ENCODE data around the gene NR6A1. TPM values are rescaled to one million over a fixed set of nuclear protein-coding genes. Genes with fewer than 3 reads are reported as not detected.

The NR6A1 gene
- polyA plus RNA-seq, 1 donor from 2014 or later: 4.3 TPM

DNA sequence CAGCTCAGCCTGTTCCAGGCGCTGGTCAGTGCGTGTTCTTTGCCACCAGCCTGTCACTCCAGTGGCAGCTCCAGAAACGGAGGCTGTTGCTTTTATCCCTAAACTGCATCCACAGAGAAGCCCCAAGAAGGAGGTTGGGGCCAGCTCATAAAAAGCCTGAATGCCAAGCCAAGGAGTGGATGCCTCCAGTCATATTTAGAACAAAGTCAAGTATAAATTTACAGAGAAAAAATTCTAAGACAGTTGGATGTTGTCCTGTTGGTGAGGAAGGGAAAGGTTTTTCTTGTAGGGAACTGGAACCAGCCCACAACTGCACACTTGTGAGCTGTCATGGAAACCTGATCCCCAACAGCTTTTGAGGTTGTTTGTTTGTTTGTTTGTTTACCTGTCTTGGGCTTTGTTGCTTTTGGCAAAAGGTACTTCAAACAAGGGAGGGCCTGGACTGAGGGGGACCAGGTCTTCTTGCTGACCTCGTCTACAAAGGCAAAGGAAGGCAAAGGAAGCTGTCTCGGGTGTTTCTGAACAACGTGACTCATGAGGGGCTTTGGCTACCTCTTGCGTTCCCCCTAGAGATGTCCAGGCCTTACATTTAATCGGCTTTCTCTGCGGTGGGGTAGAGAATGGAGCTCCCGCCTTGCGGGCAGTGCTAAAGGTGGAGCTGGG, 42.5 kb upstream of the NR6A1 start:
- Histone ChIP-seq H3K4me2 (ENCODE audit: low read length) (no peak overlapping the region), H2AFZ (ENCODE audit: low read depth, low read length) (no peak overlapping the region)

DNA sequence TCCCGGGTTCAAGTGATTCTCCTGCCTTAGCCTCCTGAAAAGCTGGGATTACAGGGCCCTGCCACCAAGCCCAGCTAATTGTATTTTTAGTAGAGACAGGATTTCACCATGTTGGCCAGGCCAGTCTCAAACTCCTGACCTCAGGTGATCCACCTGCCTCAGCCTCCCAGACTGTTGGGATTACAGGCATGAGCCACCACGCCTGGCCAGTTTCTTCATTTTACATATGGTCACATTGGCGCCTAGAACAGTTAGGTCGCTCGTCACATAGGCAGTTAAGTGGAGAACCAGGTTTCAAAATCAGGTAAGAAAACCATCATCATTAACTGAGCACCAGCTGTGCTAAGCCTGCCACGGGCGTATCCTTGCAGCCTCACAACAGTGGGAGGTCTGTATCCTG, 41.9 kb upstream of the NR6A1 start:
- Histone ChIP-seq H3K4me2 (ENCODE audit: low read length) (no peak overlapping the region), H3K36me3 (ENCODE audit: insufficient read depth, low read length) (no peaks in the 10 kb centered on the region), H3K27ac (ENCODE audit: low read length) (no peak overlapping the region)

More for the DNA sequence above, 42.5 kb upstream of the NR6A1 start:
- no peak overlapping the region for H3K9ac ChIP-seq (ENCODE audit: low read length)
- H3K79me2 ChIP-seq (replicated peaks; ENCODE audit: insufficient read depth, low read length): no peaks in the 10 kb centered on the region
- no peaks in the 10 kb centered on the region for H3K9me2 ChIP-seq (ENCODE audit: insufficient read depth, low read length)
- H3K27ac ChIP-seq (ENCODE audit: low read length): no peak overlapping the region
- H3K4me3 ChIP-seq (ENCODE audit: low read length): no peak overlapping the region
- H3K27me3 ChIP-seq (ENCODE audit: insufficient read depth, low read depth, low read length): no peaks in the 10 kb centered on the region
- H4K20me1 ChIP-seq (ENCODE audit: insufficient read depth): no peaks in the 10 kb centered on the region
- H3K9me3 ChIP-seq (ENCODE audit: low read length): no peaks in the 10 kb centered on the region
- no peaks in the 10 kb centered on the region for H3F3A ChIP-seq (ENCODE audit: insufficient read depth, low read length, poor library complexity, severe bottlenecking)
- TF ChIP-seq, protein P1, sequence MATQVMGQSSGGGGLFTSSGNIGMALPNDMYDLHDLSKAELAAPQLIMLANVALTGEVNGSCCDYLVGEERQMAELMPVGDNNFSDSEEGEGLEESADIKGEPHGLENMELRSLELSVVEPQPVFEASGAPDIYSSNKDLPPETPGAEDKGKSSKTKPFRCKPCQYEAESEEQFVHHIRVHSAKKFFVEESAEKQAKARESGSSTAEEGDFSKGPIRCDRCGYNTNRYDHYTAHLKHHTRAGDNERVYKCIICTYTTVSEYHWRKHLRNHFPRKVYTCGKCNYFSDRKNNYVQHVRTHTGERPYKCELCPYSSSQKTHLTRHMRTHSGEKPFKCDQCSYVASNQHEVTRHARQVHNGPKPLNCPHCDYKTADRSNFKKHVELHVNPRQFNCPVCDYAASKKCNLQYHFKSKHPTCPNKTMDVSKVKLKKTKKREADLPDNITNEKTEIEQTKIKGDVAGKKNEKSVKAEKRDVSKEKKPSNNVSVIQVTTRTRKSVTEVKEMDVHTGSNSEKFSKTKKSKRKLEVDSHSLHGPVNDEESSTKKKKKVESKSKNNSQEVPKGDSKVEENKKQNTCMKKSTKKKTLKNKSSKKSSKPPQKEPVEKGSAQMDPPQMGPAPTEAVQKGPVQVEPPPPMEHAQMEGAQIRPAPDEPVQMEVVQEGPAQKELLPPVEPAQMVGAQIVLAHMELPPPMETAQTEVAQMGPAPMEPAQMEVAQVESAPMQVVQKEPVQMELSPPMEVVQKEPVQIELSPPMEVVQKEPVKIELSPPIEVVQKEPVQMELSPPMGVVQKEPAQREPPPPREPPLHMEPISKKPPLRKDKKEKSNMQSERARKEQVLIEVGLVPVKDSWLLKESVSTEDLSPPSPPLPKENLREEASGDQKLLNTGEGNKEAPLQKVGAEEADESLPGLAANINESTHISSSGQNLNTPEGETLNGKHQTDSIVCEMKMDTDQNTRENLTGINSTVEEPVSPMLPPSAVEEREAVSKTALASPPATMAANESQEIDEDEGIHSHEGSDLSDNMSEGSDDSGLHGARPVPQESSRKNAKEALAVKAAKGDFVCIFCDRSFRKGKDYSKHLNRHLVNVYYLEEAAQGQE (IDR thresholded peaks at IDR 0.05; ENCODE audit: borderline replicate concordance): no peak
- TF ChIP-seq, protein P2, sequence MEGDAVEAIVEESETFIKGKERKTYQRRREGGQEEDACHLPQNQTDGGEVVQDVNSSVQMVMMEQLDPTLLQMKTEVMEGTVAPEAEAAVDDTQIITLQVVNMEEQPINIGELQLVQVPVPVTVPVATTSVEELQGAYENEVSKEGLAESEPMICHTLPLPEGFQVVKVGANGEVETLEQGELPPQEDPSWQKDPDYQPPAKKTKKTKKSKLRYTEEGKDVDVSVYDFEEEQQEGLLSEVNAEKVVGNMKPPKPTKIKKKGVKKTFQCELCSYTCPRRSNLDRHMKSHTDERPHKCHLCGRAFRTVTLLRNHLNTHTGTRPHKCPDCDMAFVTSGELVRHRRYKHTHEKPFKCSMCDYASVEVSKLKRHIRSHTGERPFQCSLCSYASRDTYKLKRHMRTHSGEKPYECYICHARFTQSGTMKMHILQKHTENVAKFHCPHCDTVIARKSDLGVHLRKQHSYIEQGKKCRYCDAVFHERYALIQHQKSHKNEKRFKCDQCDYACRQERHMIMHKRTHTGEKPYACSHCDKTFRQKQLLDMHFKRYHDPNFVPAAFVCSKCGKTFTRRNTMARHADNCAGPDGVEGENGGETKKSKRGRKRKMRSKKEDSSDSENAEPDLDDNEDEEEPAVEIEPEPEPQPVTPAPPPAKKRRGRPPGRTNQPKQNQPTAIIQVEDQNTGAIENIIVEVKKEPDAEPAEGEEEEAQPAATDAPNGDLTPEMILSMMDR (IDR thresholded peaks at IDR 0.05; ENCODE audit: poor library complexity, severe bottlenecking): no peak
- TF ChIP-seq SMC3 (conservative IDR thresholded peaks at IDR 0.05; ENCODE audit: poor library complexity) (no peak), MXI1 (conservative IDR thresholded peaks at IDR 0.05; ENCODE audit: poor library complexity, severe bottlenecking) (no peak), POLR2AphosphoS5 (IDR thresholded peaks at IDR 0.05) (no peak), EP300 (conservative IDR thresholded peaks at IDR 0.05; ENCODE audit: poor library complexity, severe bottlenecking) (no peak), TAF1 (IDR thresholded peaks at IDR 0.05; ENCODE audit: low read depth) (no peak), EZH2 (IDR thresholded peaks at IDR 0.05; ENCODE audit: borderline replicate concordance, insufficient read depth, low read length, poor library complexity, severe bottlenecking) (no peak), RAD21 (conservative IDR thresholded peaks at IDR 0.05) (no peak)
- no peaks in the 10 kb centered on the region for H3K36me3 ChIP-seq (ENCODE audit: insufficient read depth, low read length)

More for the DNA sequence above, 41.9 kb upstream of the NR6A1 start:
- no peaks in the 10 kb centered on the region for H4K20me1 ChIP-seq (ENCODE audit: insufficient read depth)
- H3K9me2 ChIP-seq (ENCODE audit: insufficient read depth, low read length): no peaks in the 10 kb centered on the region
- H3K79me2 ChIP-seq (replicated peaks; ENCODE audit: insufficient read depth, low read length): no peaks in the 10 kb centered on the region
- H3F3A ChIP-seq (ENCODE audit: insufficient read depth, low read length, poor library complexity, severe bottlenecking): no peaks in the 10 kb centered on the region
- no peaks in the 10 kb centered on the region for H3K27me3 ChIP-seq (ENCODE audit: insufficient read depth, low read depth, low read length)
- no peak overlapping the region for H2AFZ ChIP-seq (ENCODE audit: low read depth, low read length)
- no peaks in the 10 kb centered on the region for H3K9me3 ChIP-seq (ENCODE audit: low read length)
- TF ChIP-seq EP300 (conservative IDR thresholded peaks at IDR 0.05; ENCODE audit: poor library complexity, severe bottlenecking): no peak
- no peak overlapping the region for H3K9ac ChIP-seq (ENCODE audit: low read length)
- no peak overlapping the region for H3K4me3 ChIP-seq (ENCODE audit: low read length)
